ENCODE data around the gene GLCE. TPM values are rescaled to one million over a fixed set of nuclear protein-coding genes. Genes with fewer than 3 reads are reported as not detected.
"Not testable (repeated sequence)": the region's sequence is repeated elsewhere in the genome, so short reads cannot be mapped to it uniquely, and the experiment has no call there.

Gene GLCE
- total RNA-seq, 1 donor from 2014 or later: 8.5 TPM

DNA sequence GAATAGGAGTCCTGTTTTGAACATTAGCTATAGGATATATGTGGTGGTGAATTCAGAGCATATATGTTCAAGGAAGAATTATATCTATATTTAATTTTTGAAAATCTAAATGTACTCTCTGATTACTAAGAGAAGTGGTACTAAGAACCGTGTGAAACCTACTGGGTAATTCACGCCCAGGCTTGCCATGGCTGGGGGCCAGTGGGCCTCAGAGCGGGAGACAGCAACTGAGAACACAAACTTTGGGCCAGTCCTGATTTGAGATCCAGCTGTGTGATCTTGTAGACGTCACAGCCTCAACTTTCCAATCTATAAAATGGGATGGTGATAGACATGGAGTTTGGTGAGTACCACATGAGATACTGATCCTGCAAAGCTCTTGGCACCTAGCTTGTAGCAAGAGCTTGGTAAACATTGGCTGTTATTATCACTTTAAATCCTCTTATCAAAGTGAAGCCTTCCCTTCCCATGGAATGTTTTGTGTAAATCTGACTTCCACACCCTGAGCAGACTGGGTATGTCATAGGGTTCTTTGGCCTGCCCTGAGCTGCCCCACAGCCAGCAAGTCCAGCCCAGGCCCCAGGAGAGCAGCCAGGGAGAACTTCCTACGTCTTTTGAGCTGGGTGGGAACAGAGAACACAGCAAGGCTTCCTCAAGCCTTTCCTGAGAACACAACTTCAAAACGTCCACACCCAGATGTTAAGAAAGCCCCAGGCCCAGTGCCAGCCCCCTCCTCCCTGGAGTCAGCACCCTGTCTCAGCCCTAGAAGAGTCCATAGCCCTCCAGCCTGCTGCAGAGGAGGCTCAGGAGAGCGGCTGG, 130.1 kb downstream of the GLCE start:
- Mint-ChIP-seq H3K36me3 (ENCODE audit: low read depth, unreplicated experiment) (no peaks in the 10 kb centered on the region), H3K27me3 (ENCODE audit: unreplicated experiment) (peaks cover 5% of the 10 kb centered on the region), H3K27ac (ENCODE audit: unreplicated experiment) (no peak overlapping the region)

GRCh38 chr15:69291651-69292050, 131.2 kb downstream of the GLCE start:
- H3K27ac Mint-ChIP-seq (ENCODE audit: unreplicated experiment); H3K4me1 Mint-ChIP-seq (ENCODE audit: unreplicated experiment); H3K9me3 Mint-ChIP-seq (ENCODE audit: unreplicated experiment); DNase-seq (ENCODE audit: low spot score); H3K27me3 Mint-ChIP-seq (ENCODE audit: unreplicated experiment); H3K4me3 Mint-ChIP-seq (ENCODE audit: unreplicated experiment); H3K36me3 Mint-ChIP-seq (ENCODE audit: low read depth, unreplicated experiment): not testable (repeated sequence)

More for the DNA sequence above, 130.1 kb downstream of the GLCE start:
- H3K9me3 Mint-ChIP-seq (ENCODE audit: unreplicated experiment): no peaks in the 10 kb centered on the region
- no peak for DNase-seq (ENCODE audit: low spot score)
- no peaks in the 10 kb centered on the region for H3K4me1 Mint-ChIP-seq (ENCODE audit: unreplicated experiment)
- TF ChIP-seq CTCF (IDR thresholded peaks at IDR 0.05; ENCODE audit: unreplicated experiment): no peak
- no peak overlapping the region for H3K4me3 Mint-ChIP-seq (ENCODE audit: unreplicated experiment)

- H3K27ac Mint-ChIP-seq (ENCODE audit: unreplicated experiment): no peak overlapping the region
- H3K9me3 Mint-ChIP-seq (ENCODE audit: unreplicated experiment): no peaks in the 10 kb centered on the region
- peaks cover 7% of the 10 kb centered on the region for H3K27me3 Mint-ChIP-seq (ENCODE audit: unreplicated experiment)
These were observed 132.5 kb downstream of the GLCE start for GRCh38 chr15:69292826-69293420.

DNA sequence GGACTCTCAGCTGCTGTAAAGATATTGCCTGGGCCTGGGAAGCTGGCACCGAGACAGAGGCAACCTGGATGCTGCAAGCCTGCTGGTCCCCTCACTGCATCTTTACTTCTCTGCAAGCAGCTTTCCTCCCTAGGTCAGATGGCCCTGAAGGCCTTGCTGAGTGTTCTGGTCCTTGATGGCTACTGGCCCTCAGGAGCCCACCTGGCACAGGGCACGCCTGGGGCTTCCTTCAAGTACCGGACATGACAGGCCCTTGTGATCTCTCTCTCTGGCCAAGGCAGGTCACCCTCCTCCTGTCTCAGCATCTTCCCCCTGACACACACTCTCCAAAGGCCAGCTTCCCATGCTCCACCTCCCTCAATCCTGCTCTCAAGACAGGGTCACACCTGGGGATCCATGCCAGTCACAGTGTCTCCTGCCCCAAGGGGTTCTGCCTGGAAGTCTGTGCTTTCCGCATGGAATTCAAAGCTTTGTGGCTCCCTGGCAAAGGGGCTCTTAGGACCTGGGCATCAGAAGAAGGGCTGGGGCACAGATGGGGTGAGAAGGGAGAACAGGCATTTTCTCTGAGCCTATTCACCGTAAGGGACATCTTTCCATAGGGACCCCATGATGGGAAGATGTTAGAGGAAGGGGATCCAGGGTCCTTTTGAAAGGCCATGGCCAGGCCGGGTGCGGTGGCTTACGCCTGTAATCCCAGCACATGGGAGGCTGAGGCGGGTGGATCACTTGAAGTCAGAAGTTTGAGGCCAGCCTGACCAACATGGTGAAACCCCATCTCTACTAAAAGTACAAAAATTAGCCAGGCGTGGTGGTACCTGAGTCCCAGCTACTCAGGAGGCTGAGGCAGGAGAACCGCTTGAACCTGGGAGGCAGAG, 133.5 kb downstream of the GLCE start:
- no peaks in the 10 kb centered on the region for H3K4me1 Mint-ChIP-seq (ENCODE audit: unreplicated experiment)
- TF ChIP-seq CTCF (IDR thresholded peaks at IDR 0.05; ENCODE audit: unreplicated experiment): no peak
- no peak overlapping the region for H3K4me3 Mint-ChIP-seq (ENCODE audit: unreplicated experiment)
- no peaks in the 10 kb centered on the region for H3K9me3 Mint-ChIP-seq (ENCODE audit: unreplicated experiment)
- no peaks in the 10 kb centered on the region for H3K36me3 Mint-ChIP-seq (ENCODE audit: low read depth, unreplicated experiment)
- H3K27me3 Mint-ChIP-seq (ENCODE audit: unreplicated experiment): peaks cover 7% of the 10 kb centered on the region
- no peak overlapping the region for H3K27ac Mint-ChIP-seq (ENCODE audit: unreplicated experiment)
- no peak for DNase-seq (ENCODE audit: low spot score)

More at GRCh38 chr15:69292826-69293420, 132.5 kb downstream of the GLCE start:
- TF ChIP-seq CTCF (IDR thresholded peaks at IDR 0.05; ENCODE audit: unreplicated experiment): no peak
- DNase-seq (ENCODE audit: low spot score): no peak
- H3K4me3 Mint-ChIP-seq (ENCODE audit: unreplicated experiment): no peak overlapping the region
- H3K36me3 Mint-ChIP-seq (ENCODE audit: low read depth, unreplicated experiment): no peaks in the 10 kb centered on the region
- H3K4me1 Mint-ChIP-seq (ENCODE audit: unreplicated experiment): no peaks in the 10 kb centered on the region

DNA sequence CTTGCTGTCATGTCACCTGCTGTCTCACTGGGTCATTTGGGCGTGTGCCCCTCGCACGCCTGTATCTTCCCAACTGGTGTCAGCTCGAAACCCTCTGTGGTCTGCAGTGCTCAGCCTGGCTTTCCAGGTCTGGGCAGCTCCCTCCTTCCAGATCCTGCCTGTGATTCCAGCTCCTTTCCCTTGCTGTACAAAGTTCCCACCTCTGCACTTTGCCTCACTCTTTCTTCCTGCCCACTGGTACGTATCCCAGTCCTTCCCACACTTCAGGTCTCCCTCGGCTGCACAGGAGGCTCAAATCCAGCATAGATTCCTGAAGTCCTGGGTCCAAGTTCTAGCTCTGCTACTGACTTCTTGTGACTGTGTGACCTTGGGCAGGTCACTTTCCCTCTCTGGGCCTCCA, 136.2 kb downstream of the GLCE start:
- H3K27ac Mint-ChIP-seq (ENCODE audit: unreplicated experiment): no peak overlapping the region
- no peak overlapping the region for H3K4me3 Mint-ChIP-seq (ENCODE audit: unreplicated experiment)
- no peak for TF ChIP-seq CTCF (IDR thresholded peaks at IDR 0.05; ENCODE audit: unreplicated experiment)
- H3K4me1 Mint-ChIP-seq (ENCODE audit: unreplicated experiment): no peaks in the 10 kb centered on the region
- DNase-seq (ENCODE audit: low spot score): no peak
- H3K36me3 Mint-ChIP-seq (ENCODE audit: low read depth, unreplicated experiment): no peaks in the 10 kb centered on the region
- H3K27me3 Mint-ChIP-seq (ENCODE audit: unreplicated experiment): peaks cover 15% of the 10 kb centered on the region
- no peaks in the 10 kb centered on the region for H3K9me3 Mint-ChIP-seq (ENCODE audit: unreplicated experiment)

All from endothelial cell (in vitro differentiated cells).